Stimulated activated CD4-positive, alpha-beta T cell treated with anti-CD3 and anti-CD28 coated beads, Interleukin-2, amount 100 ng/mL, for 48 hours (primary cell): ENCODE data around the gene GGA1.
"Not testable (repeated sequence)": the region's sequence is repeated elsewhere in the genome, so short reads cannot be mapped to it uniquely, and the experiment has no call there.

ENCODE experiments used
- DNase-seq, 2 donors: peaks; one replicate each; pipeline ENCODE4 v3.0.0-alpha.2; 2020

GGA1 gene

DNA sequence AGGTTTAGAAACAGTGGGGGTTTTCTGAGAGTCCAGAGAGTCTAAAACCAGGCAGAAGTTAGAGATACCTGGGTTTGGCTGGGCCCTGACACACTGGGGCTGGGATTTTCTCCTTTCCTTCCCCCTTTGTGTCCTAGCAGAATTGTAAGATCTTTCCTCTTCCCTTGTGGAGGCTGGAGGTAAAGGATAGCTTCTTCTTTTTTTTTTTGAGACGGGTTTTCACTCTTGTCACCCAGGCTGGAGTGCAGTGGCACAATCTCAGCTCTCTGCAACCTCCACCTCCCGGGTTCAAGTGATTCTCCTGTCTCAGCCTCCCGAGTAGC, 1.5 kb downstream of the GGA1 start:
- DNase-seq: not testable (repeated sequence)

DNA sequence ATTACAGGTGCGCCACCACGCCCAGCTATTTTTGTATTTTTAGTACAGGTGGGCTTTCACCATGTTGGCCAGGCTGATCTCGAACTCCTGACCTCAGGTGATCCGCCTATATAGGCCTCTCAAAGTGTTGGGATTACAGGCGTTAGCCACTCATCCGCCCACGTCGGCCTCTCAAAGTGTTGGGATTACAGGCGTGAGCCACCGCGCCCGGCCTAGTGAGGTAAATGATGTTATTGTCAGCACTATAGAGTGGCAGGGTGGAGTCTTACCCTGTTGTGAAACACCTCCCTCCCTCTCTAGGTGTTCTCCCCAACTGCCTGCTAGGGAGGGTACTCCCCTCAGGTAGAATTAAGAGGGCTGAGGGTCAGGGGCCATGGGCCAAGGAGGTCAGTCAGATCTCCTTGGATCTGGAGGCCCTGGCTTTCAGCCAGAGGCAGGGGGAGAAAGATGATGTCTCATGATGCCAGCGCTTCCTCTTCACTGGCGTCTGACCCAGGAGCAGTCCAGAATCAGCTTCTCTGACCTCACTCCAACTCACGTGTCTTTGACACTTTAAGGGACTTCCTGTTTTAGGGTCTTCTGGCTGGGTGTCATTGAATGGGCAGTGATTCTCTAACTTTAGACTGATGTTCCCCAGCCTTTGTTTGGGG, 2.0 kb downstream of the GGA1 start:
- DNase-seq: no peak

DNA sequence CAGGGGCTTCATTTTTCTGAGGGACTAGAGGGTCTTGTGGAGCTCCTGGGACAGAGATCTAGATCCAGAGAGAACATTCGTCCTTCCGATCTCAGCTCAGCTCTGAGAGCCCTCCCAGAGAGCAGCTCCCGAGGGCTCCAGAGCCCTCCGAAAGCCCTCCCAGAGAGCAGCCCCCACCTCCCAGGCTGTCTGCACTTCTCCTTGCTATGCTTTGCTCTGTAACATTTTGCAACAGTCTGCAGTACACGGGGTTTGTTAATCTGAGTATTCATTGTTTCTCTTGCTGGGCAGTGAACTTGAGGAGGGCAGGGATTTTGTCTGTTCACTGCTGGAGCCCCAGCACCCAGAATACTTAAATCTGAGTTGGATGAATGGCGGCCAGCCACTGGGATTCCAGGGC, 2.6 kb downstream of the GGA1 start:
- no peak for DNase-seq

DNA sequence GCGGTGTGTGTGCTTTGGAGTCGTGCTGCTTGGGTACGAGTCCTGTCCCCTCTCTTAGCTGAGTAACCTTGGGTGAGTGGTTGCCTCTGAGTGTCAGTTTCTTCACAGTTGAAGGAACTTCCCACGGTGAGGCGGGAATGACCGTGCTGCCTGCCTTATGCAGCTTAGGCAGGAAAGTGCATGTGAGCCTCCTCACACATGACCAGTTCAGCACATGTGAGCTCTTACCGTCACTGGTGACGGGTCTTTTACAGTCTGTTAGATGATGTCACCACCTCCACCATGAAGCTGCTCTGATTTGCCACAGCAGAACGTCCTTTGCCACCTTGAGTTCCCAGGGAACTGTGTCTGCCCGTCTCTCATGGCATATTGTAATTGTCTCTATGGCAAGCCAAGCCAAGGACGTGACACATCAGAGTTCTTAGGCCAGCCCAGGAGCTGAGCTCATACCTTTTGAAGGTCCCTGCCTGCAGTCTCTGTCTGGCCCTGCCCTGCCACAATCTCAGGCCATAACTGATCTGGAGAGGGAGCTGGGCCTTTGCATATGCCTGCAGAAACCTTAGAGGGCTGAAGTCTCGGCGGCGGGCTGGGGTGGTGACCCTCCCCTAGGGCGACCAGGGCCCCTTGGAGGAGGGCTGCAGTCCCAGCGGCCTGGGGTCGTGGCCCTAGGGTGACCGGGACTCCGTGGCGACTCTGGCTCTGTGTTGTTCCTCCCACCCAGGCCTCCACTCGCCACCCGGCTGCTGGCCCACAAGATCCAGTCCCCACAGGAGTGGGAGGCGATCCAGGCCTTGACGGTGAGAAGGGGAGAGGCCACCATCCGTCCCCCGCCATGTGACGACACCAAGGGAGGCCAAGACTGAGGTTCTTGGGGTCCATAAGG, 7.8 kb downstream of the GGA1 start:
- DNase-seq: no peak

DNA sequence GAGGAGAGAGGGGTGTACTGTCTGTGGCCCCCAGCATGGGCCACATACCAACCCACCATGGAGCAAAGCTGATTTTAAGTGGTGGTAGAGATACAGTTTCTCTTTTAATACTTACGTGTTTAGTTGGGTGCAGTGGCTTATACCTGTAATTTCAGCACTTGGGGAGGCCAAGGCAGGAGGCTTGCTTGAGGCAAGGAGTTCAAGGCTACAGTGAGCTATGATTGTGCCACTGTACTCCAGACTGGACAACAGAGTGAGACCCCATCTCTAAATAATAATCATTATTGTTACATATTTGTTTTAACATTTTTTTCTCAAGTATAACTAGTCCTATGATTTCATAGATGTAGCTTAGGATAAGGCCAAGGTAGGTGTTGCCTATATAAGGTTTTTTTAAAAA, 8.8 kb downstream of the GGA1 start:
- DNase-seq: no peak

DNA sequence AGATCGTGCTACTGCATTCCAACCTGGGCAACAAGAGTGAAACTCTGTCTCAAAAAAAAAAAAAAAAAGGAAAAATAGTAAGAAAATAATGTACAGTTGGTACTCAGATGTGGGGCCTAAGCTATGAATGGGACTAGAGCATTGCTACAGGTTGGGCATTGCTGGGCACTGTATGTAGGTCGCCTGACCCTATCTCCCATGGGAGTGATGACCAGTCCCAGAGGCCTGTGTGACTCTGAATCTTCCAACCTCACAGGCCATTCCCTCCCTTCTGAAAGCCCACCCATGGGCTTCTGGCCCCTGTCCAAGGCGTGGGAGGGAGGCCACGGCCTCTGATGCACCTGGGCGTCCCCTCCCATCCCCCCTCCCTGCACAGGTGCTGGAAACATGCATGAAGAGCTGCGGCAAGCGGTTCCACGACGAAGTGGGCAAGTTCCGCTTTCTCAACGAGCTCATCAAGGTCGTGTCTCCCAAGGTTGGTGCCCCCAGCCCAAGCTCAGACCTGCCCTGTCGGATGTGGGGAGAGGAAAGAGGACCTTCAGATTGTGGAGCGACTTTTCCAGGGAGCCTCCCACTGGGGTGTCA, 9.5 kb downstream of the GGA1 start:
- DNase-seq: no peak

DNA sequence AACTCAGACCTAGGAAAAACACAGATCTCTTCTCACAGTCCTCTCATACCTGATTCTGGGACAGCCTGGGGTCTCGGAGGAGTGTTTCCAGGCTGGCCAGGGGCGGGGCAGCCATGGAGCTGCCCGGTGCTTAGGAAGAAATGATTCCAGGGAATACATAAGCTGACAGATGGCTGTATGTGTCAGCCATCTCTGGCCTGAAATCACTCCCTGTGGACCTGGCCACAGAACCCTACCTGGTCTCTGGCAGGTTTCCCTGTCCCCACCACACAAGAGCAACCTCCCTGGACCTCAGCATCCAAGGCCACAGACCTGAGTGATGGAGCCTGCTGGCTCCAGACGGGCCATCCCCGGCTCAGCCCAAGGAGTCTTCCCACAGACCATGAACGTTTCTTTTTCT, 10.0 kb downstream of the GGA1 start:
- no peak for DNase-seq

DNA sequence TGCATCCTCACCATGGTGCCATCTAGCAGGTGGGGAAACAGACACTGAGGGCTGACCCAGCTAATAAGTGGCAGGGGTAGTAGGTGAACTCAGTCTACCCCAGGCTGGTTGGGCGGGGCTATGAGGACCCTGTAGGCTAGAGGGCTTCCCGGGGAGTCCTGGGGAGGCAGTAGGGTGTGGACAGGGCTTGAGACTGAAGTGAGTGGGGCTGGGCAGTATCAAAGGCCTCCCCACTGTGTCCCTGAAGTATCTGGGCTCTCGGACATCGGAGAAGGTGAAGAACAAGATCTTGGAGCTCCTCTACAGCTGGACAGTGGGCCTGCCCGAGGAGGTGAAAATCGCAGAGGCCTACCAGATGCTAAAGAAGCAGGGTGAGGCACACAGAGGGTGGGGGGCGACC, 11.4 kb downstream of the GGA1 start:
- no peak for DNase-seq

DNA sequence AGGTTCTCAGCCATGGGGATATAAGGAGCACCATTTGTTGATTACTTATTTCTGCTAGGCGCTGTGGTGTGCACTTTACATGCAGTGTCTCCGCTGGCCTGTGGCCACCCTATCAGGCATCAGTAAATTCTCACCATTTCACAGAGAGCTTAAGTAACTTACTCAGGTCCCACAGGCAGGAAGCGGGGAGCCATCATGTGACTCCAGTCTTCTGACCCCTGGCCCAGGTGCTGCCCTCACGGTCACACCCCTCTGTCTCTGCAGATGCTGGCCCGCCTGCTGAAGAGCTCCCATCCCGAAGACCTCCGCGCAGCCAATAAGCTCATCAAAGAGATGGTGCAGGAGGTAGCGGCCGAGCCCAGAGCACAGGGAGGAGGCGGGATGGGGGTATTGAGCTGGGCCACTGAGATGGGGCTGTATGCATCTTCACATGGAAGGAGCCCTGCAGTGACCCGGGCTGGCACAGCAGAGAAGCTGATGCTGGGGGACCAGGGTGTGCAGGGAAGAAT, 12.8 kb downstream of the GGA1 start:
- DNase-seq: no peak

DNA sequence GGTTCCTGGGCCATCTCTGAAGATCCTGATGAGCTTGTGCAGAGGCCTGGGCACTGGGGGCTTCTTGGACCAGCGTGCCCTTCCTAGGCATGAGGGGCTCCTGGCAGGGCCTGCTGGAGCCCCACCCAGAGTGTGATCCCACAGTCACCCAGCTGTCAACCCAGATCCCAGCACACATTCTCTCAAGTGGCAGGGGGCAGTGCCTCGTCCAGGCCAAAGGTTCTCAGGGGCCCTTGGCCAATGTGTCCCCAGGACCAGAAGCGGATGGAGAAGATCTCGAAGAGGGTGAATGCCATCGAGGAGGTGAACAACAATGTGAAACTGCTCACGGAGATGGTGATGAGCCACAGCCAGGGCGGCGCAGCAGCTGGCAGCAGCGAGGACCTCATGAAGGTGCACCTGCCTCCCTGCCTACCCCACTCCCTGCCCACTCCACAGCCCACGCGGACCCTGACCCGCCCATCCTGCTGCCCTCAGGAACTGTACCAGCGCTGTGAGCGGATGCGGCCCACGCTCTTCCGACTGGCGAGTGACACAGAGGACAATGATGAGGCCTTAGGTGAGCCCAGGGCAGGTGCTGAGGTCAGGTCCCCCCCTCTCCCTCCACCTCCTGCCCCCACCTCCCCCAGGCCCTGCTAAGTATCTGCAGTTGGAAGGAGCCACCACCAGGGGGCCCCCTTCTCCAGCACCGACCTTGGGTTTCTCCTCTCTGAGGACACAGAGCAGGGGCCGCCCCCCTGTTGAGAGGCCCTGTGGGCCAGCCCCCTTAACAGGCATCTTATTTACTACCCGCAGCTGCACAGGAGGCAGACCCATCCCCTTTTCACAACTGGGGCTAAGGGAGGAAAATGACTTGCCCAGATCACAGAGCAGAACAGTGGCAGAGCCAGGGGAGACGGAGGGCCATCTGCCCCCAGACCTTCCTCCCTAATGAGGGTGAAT, 14.7 kb downstream of the GGA1 start:
- DNase-seq: peak; percentile 61 to 80

DNA sequence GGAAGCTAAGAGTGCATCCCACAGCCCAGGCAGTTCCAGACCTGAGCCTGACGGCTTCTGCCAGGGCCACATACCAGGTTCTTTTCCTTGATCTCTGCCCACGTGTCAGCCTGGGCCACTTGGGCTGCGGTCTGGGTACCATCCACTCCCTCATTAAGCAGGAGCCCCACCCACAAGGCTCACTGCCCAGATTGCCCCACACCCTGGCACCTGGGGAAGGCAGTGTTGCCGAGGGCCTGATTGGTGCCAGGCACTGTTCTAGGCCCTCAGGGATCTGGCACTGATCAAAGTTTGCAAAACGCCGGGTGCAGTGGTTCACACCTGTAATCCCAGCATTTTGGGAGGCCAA, 15.4 kb downstream of the GGA1 start:
- DNase-seq: no peak

DNA sequence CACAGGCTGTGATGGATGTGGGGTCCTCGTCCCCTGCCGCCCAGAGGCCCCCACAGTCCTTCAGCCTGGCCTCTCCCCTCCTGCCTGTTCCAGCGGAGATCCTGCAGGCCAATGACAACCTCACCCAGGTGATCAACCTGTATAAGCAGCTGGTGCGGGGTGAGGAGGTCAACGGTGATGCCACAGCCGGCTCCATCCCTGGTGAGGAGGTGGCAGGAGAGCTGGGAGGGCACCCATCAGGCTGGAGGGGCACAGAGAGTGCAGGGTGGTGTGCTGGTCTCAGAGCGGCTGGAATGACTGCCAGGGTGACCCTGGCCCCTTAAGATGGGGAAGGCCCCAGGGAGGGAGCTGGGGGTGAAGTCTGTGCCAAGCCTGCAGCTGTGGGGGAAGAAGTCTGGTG, 16.2 kb downstream of the GGA1 start:
- DNase-seq: no peak

DNA sequence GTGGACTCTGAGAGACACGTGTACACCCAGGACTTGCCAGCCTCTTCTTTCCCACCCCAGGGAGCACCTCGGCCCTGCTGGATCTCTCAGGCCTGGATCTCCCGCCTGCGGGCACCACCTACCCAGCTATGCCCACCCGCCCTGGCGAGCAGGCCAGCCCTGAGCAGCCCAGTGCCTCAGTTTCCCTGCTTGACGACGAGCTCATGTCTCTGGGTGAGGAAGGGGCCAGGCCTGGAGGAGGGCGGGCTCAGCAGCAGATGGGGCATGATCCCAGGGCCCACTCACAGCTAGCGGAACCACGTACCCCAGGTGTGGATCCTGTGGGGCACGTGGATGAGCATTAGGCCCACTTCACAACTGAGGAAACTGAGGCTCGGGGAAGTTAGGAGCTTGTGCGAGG, 17.1 kb downstream of the GGA1 start:
- no peak for DNase-seq

DNA sequence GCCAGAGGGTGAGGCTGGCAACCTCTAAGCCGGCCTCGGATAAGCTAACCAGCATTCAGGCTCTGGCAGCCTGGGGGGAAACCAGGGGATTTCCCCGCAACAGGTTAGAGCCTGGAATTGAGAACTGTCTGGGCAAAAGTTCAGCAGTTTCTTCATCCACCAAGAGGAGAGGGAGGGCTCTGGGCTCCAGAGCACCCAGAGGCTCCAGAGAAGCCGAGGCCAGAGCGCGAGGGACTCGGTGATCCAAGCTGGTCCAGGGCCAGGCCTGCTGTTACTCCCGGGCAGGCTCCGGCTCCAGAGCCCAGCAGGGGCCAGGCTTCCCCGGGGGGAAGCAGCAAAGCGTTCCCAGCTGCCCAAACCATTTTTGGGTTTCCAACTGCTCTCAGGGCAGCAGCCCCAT, 17.5 kb downstream of the GGA1 start:
- no peak for DNase-seq

DNA sequence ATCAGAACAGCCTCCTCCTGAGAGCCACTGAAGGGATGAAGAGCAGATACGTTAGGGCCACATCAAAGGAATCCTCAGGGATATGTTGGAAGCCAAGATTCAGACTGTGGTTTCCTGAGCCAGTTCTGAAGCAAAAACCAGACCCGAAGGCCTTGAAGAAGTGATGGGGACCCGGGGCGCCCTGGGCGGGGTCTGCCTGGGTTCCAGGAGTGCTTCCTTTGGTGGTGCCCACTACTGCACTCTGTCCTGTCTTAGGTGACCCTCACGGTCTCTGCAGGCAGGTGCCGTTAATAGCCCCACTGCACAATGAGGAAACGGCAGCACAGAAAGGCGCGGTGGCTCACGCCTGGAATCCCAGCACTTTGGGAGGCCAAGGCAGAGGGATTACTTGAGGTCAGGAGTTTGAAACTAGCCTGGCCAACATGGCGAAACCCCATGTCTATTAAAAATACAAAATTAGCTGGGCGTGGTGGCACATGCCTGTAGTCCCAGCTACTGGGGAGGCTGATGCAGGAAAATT, 18.0 kb downstream of the GGA1 start:
- DNase-seq: no peak

DNA sequence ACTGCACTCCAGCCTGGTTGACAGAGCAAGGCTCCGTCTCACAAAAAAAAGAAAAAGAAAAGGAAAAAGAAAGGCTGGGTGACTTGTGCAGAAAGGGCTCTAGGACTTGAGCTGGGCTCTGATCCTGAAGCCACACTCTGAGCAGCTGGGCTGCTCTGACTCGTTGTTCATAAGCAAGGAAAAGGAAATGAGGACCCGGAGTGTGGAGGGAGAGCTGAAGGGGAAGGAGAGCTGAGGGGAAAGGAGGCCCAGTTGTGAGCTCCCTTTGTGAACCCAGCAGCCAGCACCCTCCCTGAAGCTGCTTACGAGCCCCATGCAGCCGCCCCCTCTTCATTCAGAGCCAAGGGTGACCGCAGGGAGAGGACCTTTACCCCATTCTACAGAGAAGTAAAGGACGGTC, 18.5 kb downstream of the GGA1 start:
- DNase-seq: no peak

DNA sequence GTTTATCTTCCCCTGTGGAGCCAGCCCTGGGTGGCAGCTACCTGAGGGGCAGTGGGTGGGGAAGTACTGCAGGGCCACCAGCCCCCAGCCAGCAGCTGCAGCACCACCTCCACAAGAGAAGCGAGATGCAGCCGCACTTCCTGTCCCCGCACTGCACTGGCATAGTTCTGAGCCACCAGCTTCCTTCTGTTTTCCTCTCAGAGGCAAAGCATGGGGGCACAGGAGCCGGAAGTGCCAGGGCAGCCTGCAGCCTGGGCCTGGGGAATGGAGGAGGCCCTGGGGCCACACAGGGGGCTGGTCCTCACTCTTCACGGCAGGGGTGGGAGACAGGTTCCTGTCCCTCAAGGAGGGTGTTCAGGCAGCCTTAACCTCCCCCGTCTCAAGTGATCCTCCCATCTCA, 18.9 kb downstream of the GGA1 start:
- DNase-seq: no peak

DNA sequence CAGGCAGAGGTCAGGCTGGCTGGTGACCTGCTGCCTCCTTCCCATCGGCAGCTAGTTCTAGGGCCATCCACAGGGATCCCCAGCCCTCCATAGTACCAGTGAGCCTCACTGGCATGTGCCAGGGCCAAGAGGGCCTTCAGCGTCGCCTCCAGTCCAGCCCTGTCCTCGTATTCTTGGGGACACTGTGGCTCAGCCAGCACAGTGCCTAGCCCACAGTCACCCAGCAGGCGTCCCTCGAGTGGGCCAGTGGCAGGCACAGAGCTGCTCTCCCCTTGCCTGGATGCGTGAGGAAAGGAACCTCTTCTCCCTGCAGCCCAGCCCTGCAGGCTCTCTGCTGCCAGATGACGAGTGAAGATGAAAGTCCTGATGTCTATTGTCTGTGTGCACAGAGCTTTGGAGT, 20.2 kb downstream of the GGA1 start:
- no peak for DNase-seq

DNA sequence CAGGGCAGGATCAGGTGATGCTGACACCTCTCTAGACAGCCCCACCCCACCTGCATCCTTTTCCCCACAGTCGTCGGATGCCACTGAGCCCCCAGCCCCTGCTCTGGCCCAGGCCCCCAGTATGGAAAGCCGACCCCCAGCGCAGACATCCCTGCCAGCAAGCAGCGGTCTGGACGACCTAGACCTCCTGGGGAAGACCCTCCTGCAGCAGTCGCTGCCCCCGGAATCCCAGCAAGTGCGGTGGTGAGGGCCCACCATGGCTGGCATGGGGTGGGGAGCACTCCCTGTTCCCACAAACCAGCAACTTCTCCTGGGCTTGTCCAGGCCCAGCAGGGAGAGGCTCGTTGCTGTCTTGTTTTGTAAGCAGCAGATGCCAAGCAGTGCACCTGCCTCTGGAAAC, 21.3 kb downstream of the GGA1 start:
- no peak for DNase-seq

DNA sequence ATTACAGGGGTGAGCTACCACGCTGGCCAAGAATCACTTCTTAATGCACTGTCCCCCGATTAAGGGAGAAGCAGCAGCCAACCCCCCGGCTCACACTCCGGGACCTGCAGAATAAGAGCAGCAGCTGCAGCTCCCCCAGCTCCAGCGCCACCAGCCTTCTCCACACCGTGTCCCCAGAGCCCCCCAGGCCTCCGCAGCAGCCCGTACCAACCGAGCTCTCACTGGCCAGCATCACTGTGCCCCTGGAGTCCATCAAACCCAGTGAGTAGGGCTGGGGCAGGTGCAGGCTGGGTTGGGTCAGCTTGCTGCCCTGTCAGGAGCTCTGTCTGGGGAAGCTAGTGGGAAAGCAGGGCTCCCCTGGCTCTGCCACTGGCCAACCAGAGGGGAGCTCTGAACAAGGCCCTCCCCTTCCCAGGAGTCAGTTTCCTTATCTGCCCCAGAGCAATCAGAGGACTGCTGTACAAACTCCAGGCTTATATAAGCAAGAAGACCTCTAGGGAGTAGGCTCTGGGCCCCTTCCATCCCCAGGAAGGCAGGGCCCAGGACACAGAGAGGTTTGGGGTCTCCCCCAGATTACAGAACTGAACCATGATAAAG, 22.3 kb downstream of the GGA1 start:
- no peak for DNase-seq

DNA sequence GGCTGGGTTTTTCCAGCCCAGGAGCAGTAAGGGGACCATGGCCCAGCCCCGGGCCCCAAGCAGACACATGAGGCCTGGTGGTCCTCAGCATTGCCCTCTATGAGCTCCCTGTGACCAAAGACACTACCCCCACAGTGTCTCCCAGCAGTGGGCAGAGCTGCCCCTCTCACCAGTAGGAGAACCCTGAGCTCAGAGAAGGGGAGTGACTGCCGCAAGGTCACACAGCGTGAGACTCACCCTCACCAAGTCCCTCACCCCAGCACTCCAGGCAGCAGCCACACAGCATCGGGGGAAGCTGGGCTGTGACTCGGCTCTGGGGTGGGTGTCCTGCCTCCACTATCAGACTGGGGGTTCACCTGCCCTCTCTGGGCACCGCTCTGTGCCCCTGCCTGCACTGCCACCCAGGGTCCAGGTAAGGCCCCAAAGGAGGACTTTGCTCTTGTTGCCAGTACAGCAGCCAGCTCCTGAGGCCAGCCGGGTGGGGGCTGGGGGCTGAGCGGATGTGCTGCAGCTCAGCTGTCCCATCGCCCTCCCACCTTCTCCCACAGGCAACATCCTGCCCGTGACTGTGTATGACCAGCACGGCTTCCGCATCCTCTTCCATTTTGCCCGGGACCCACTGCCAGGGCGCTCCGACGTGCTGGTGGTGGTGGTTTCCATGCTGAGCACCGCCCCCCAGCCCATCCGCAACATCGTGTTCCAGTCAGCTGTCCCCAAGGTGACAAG, 23.0 kb downstream of the GGA1 start:
- no peak for DNase-seq
